HG02852 (cell line): Measurements from ENCODE around the gene PHF1.

Experiments
- ATAC-seq: cut with Tn5 transposase; IDR thresholded peaks from one replicate; pipeline ENCODE4 v1.9.1; 2021; ENCODE audit warnings: mild to moderate bottlenecking, moderate library complexity; ENCODE audit not compliant: unreplicated experiment

Gene PHF1

GRCh38 chr6:33430991-33431879 lies 20.4 kb downstream of the PHF1 start:
- ATAC-seq = no peak

DNA sequence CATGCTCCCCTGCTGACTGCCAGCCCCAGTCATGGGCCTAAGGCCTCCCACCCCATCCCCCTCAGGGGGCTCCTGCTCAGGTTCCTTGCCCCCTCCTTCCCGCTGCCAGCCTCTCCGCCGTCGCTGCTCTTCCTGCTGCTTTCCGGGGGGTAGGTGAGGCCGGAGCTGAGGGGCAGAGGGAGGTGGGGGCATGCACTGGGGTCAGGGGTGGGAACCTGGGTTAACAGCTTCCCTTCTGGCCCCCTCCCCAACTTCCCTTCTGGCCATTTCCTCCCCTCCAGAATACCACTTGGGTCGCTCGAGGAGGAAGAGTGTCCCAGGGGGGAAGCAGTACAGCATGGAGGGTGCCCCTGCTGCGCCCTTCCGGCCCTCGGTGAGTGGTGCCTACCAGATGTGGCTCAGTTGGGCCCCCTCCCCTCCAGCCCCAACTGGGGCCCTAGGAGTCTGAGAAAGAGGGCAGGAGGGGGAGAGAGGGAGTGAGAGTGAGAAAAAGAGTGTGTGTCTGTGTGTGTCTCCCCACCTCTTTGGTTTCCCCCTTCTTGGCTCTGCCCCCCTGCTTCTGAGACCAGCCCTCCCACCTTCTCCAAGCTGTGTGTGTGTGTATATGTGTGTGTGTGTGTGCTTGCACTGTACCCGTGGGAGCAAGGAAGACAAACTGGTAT lies 21.2 kb downstream of the PHF1 start:
- no peak for ATAC-seq

- no peak for ATAC-seq
These were observed 21.7 kb downstream of the PHF1 start for GRCh38 chr6:33432546-33432945.

GRCh38 chr6:33433001-33433543 lies 22.3 kb downstream of the PHF1 start:
- ATAC-seq = no peak

DNA sequence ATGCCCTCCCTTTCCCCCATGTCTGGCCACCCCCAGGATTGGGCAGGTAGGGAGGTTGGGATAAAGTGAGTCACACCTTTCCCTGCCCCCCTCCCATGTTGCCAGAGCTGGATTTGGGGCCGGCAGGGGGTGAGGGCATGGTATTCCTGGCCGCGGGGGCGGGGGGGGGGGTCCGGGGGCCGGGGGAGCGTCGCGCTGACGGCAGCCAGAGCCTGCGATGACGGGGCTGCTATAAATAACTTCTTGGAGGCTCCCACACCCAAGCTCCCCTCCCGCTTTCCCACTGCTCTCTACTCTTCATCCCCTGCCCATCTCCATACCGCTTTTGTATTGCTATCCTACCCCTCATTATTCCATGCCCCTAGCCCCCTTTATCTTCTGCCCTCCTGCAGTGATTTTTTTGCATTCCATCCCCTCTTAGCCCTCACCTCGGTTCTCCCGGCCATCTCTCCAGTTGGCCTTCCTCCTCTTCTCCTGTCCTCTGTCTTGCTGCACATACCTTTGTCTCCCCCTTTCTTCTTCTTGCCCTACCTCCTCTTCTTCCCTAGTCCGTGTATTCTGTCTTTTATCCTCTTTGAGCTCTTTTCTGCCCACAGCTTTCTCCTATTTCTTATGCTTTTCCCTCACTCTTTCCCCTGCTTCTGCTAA lies 22.9 kb downstream of the PHF1 start:
- no peak for ATAC-seq

DNA sequence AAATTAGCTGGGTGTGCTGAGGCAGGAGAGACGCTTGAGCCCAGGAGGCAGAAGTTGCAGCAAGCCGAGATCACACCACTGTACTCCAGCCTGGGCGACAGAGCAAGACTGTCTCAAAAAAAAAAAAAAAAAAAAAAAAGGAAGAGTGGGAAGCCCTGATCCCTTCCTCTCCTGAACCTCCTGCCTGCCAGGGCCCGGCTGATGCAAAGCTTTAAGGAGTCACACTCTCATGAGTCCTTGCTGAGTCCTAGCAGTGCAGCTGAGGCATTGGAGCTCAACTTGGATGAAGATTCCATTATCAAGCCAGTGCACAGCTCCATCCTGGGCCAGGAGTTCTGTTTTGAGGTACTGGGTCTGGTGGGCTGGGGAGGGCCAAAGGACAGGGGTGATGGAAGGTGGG lies 24.1 kb downstream of the PHF1 start:
- ATAC-seq = no peak

DNA sequence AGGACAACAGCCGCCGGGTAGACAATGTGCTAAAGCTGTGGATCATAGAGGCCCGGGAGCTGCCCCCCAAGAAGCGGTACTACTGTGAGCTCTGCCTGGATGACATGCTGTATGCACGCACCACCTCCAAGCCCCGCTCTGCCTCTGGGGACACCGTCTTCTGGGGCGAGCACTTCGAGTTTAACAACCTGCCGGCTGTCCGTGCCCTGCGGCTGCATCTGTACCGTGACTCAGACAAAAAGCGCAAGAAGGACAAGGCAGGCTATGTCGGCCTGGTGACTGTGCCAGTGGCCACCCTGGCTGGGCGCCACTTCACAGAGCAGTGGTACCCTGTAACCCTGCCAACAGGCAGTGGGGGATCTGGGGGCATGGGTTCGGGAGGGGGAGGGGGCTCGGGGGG lies 26.9 kb downstream of the PHF1 start:
- no peak for ATAC-seq

GRCh38 chr6:33438978-33439594 lies 28.3 kb downstream of the PHF1 start:
- ATAC-seq = no peak

GRCh38 chr6:33439956-33440648 lies 29.3 kb downstream of the PHF1 start:
- no peak for ATAC-seq

GRCh38 chr6:33440649-33441309 lies 30.0 kb downstream of the PHF1 start:
- ATAC-seq = no peak

DNA sequence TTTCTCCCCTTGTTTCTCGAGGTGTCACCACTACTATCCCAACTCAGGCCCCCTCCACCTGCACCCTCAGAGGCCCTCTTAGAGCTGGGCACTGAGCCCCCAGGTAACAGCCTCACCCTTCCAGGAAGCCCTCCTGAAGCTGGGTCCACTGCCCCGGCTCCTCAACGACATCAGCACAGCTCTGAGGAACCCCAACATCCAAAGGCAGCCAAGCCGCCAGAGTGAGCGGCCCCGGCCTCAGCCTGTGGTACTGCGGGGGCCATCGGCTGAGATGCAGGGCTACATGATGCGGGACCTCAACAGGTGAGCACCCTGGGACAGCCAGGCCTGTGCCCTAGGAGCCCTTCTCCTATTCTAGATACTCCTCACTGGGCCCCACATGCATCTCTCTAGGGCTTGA lies 30.6 kb downstream of the PHF1 start:
- ATAC-seq = no peak

- no peak for ATAC-seq
These were observed 31.5 kb downstream of the PHF1 start for GRCh38 chr6:33442283-33442682.

- no peak for ATAC-seq
These were observed 32.2 kb downstream of the PHF1 start for GRCh38 chr6:33443025-33443424.

DNA sequence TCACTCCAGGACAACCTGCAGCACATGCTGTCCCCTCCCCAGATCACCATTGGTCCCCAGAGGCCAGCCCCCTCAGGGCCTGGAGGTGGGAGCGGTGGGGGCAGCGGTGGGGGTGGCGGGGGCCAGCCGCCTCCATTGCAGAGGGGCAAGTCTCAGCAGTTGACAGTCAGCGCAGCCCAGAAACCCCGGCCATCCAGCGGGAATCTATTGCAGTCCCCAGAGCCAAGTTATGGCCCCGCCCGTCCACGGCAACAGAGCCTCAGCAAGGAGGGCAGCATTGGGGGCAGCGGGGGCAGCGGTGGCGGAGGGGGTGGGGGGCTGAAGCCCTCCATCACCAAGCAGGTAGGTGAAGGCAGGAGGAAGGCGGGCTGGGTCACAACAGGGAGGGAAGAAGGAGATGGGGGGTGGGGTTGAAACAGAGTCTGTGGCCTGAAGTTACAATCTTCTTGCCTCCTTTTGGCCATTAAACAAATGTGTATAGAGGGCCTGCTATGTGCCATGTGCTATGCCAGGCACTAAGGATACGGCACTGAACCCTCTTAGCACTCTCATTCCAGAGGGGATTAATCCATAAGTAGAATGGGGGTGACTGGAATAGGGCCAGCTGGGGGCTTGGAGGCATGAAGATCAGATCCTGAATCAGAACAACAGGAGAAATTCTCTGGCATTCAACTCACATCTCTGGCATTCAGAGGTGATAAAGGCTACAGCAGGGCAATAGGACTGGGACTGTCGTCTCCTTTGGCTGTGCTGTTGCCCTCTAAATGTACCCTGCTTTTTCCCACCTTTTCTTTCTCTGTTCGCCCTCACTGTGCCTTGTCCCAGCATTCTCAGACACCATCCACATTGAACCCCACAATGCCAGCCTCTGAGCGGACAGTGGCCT lies 33.0 kb downstream of the PHF1 start:
- ATAC-seq = no peak

- ATAC-seq = no peak
These were observed 34.3 kb downstream of the PHF1 start for GRCh38 chr6:33445119-33445603.

- no peak for ATAC-seq
These were observed 35.5 kb downstream of the PHF1 start for GRCh38 chr6:33446356-33446755.

- ATAC-seq = no peak
These were observed 39.6 kb downstream of the PHF1 start for GRCh38 chr6:33450434-33450833.

GRCh38 chr6:33451606-33452005 lies 40.8 kb downstream of the PHF1 start:
- ATAC-seq = no peak

- ATAC-seq = no peak
These were observed 41.7 kb downstream of the PHF1 start for GRCh38 chr6:33452496-33452895.
